HG02885 (cell line): ENCODE measurements around the gene SLC9A1.

Experiments
- ATAC-seq: cut with Tn5 transposase; IDR thresholded peaks from one replicate; pipeline ENCODE4 v1.9.1; 2021; ENCODE audit warnings: mild to moderate bottlenecking; ENCODE audit not compliant: unreplicated experiment, poor library complexity

Gene SLC9A1

GRCh38 chr1:27152004-27152828 is 2.7 kb downstream of the SLC9A1 start:
- no peak for ATAC-seq

- no peak for ATAC-seq
These were observed 4.3 kb downstream of the SLC9A1 start for GRCh38 chr1:27150641-27151040.

DNA sequence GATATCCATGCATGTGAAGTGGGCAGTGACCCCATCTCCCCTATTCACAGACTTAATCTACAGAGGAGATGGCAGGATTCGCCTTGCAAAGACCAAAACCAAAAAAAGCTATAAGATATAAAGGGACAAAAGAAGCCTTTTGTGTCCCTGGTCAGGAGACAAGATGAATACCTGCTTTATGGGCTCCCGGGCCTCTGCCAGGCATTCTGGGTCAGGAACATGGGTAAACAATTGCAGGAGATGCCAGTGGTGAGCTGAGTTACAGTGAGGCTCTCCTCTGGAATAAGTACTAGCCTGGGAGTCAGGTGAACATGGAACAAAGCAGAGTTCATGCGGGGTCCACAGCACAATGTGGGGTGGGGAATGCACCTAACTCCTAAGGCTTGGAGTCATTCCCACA is 4.7 kb downstream of the SLC9A1 start:
- no peak for ATAC-seq

DNA sequence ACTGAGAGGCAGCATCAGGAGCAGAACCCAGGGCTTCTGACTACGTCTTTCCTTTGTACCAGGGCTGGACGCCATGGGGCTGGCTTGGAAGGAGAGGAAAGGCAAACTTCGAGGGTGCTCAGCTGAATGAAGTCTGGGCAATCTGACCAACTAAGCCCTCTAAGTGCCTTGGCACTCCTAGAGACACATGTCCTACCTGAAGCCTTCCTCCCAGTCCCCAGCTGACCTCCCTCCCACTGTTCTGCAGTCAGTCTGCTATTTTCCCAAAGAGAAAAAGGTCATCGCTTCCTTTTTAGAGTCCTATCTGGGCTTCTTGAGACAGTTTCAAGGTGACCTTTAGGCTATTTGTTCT is 5.2 kb downstream of the SLC9A1 start:
- ATAC-seq, result no peak

- no peak for ATAC-seq
These were observed 5.7 kb downstream of the SLC9A1 start for GRCh38 chr1:27149084-27149761.

GRCh38 chr1:27148591-27148990 is 6.3 kb downstream of the SLC9A1 start:
- ATAC-seq, result no peak

DNA sequence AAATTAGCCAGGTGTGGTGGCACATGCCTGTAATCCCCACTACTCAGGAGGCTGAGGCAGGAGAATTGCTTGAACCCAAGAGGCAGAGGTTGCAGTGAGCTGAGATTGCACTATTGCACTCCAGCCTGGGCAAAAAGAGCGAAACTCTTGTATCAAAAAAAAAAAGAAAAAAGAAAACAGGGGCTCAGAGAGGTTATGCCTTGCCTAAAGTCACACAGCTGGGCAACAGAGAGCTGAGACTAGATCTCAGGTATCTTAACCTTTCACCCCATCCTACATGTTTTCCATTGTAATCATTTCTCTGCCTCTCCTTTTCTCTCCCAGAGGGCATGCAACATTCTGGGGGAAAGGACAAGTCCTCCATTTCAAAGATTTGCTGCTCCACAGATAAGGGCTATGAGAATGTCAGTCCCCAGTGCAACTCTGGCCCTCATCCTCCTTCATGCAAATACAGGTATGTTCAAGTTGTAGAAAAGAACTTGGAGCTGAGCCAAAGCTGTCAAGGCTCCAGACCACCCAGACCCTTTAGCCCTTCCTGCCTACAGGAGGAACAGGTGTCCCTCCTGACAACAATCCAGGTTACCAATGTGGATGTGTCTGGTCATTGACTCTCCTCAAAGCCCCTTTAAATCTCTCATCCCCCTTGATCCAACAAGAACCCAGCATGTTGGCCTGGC is 6.9 kb downstream of the SLC9A1 start:
- ATAC-seq, result no peak

- ATAC-seq, result no peak
These were observed 9.0 kb downstream of the SLC9A1 start for GRCh38 chr1:27145934-27146354.

DNA sequence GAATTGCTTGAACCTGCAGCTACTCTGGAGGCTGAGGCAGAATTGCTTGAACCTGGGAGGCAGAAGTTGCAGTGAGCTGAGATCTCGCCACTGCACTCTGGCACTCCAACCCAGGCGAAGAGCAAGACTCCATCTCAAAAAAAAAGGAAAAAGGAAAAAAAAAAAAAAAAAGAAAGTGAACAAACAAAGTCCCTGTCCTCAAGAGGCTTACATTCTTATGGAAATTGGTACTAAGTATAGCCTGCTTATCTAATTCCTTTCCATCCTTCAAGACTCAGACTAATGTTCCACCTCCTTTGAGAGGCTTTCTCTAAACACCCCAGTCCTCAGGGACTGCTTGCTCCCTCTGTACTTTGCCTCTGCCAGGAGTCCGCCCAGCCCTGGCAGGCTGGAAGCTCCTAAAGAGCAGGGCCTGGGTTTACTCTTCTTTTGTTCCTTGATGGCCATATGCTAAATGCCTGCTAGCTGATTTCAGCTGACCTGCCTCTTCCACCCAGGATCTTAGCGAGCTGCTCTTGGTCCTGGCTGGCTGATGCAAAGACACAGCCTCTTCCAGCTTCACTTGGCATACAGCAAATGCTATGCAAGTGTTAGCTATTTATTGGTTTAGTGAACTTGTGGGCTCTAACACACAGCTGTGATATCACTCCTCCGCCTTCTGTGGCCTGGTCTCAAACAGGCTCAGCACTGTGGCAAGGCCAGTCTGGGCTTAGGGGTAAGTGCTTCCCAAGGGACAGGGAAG is 9.8 kb downstream of the SLC9A1 start:
- no peak for ATAC-seq

GRCh38 chr1:27144049-27144748 is 10.7 kb downstream of the SLC9A1 start:
- ATAC-seq, result no peak

DNA sequence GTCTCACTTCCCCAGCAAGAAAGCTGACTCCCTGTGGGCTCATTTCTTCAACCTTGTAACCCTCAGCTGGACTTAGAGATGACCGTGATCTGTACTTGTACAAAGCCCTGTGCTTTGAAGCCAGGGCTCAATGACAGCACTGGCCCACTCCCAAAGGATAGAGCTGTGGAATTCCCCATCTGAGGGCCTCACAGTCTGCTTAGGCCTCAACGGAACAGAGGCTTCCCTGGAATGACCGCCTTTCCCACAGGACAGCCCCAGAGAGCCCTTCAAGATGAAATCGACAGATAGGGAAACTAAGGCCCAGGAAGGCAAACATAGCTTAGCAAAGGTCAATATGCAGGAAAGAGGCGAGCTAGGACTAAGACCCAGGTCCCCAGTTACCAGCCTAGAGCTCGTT is 11.5 kb downstream of the SLC9A1 start:
- no peak for ATAC-seq

GRCh38 chr1:27142464-27142863 is 12.5 kb downstream of the SLC9A1 start:
- ATAC-seq, result no peak

DNA sequence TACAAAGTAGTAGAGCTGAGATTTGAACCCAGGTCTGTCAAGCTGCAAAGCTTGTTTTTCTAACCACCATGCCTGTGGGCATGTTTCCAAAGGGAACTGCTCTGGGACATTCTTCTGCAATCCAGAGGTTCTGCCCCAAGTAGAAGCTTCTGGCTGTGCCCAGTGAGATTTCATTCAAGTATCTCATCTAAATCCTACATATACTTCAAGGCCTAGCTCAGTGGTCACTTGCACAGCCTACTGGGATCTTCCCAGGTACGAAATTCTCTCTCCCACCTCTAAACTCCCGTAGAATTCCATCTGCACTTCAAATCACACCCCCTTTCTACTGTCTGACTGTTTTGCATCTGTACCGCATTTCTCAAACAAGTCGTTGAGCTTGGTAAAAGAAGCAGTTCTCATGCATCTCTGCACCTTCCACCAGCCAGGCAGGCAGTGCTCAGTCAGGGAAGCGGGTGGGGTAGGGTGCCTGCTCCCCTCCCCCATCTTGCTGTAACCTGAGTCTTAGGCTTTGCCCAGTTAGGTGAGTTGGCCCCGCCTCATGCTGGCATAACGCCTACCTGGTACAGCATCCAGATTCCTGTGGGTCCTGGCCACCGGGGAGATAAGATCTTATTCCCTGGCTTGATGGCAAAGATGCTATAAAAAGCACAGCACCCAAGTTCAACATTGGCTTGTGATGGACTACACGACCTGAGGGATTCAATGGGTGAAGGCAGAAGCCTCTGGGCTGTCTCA is 13.5 kb downstream of the SLC9A1 start:
- no peak for ATAC-seq

GRCh38 chr1:27139980-27140379 is 14.9 kb downstream of the SLC9A1 start:
- no peak for ATAC-seq

DNA sequence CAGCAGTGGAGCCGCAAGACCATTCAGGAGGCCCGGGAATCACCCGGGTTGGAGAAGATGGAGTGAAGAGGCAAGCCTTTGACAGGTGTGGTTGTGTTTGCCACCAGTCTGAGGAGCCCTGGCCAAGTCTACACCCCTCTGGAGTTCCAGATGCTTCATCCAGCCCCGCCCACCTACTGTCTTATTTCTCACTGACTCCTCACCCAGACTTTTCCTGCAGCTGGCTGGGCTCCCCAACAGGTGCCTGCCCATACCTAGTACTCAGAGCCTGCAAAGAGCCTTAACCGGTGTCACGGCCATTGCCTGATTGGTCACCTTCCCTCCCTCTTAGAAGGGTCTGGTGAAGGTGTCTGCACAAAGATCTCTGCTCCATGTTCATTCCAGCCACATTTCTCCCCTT is 16.0 kb downstream of the SLC9A1 start:
- no peak for ATAC-seq

DNA sequence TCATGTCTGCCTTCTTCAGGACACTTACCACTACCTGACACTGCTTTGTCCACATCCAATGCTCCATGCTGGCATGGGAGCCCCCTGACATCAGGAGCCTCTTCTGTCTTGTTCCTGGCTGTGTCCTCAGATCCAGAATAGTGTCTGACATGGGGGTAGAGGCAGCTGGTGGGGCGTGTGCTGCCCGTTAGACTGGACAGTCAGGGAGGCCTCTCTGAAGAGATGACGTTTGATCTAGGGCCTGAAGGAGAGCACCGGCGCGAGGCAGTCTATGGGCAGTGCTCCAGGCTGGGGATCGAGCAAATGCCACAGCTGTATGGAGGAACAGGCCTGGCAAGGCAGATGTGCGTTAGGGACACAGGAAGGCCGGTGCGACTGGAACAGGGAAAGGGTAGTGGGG is 16.6 kb downstream of the SLC9A1 start:
- ATAC-seq, result no peak

DNA sequence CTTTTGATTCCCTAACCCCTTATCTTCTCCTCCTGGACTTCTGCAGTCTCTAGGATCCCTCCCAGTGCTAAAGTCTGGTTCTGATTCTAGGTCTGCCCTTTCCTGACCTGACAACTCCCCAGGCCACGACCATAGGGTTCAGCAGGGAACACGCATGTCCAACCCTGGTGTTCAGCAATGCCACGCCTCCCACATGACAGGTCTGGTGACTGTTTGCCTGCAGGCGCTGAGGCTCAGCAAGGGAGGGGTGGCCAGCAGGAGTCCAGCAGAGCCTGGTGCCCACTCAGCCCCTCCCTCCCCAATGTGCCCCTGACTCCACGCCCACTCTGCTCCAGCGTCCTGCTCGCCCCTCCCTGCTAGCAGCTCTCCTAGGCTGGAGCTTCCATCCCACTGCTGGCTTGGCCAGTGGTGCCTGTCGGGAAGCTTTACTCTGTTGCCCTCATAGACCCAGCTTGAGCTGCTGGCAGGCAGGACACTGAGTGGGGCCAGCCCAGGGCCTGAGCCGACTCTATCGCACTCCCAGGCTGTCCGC is 17.3 kb downstream of the SLC9A1 start:
- no peak for ATAC-seq

DNA sequence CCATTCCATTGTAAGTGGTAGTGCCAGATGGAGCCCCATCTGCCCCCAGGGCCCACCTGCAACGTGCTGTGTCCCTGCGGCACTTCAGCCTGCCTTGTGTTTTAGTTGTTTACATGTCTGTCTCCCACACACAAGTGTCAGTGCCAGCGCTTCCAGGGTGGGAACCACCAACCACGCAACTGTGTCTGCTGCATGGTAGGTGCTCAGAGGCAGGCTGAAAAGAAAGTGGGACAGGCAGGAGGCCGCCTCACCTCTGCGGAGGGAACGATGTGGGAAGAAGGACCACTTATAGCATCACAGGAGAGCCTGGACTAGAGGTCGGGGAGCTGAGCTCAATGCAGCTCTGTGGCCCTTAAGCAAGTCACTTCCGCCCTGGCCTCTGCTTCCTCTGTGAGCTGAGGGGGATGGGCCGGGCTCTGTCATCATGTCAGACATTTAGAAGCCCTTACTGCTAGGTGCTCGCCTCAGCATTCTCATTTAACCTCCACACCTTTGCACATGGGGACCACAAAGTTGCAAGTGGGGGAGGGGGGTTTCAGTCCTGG is 17.9 kb downstream of the SLC9A1 start:
- ATAC-seq, result no peak

- ATAC-seq, result no peak
These were observed 18.7 kb downstream of the SLC9A1 start for GRCh38 chr1:27136236-27136551.
